GM21723 (cell line): ENCODE data around the gene BHLHE23.
"Not testable (repeated sequence)": the region's sequence is repeated elsewhere in the genome, so short reads cannot be mapped to it uniquely, and the experiment has no call there.

Source experiments
- ATAC-seq: cut with Tn5 transposase; IDR thresholded peaks from one replicate; pipeline ENCODE4 v1.9.1; 2021; ENCODE audit warnings: mild to moderate bottlenecking, moderate library complexity; ENCODE audit not compliant: unreplicated experiment

BHLHE23 gene

GRCh38 chr20:62962221-62962879 is 44.4 kb downstream of the BHLHE23 start:
- no peak for ATAC-seq

GRCh38 chr20:62961799-62962198 is 45.0 kb downstream of the BHLHE23 start:
- no peak for ATAC-seq

GRCh38 chr20:62961310-62961783 is 45.4 kb downstream of the BHLHE23 start:
- no peak for ATAC-seq

- not testable (repeated sequence) for ATAC-seq
Measured at GRCh38 chr20:62960446-62961309, 46.1 kb downstream of the BHLHE23 start.

- ATAC-seq: no peak
Measured at GRCh38 chr20:62959998-62960436, 46.7 kb downstream of the BHLHE23 start.

GRCh38 chr20:62959101-62959971 is 47.4 kb downstream of the BHLHE23 start:
- ATAC-seq: no peak

GRCh38 chr20:62958388-62959100 is 48.2 kb downstream of the BHLHE23 start:
- no peak for ATAC-seq

- no peak for ATAC-seq
Measured at GRCh38 chr20:62957136-62958117, 49.3 kb downstream of the BHLHE23 start.

GRCh38 chr20:62956387-62957135 is 50.2 kb downstream of the BHLHE23 start:
- ATAC-seq: no peak
